ENCODE data around the gene KDR. TPM values are rescaled to one million over a fixed set of nuclear protein-coding genes. Genes with fewer than 3 reads are reported as not detected.

The KDR gene
- total RNA-seq, 1 experiment from 2014 or later, result not detected

GRCh38 chr4:55127521-55127920 is 2.1 kb upstream of the KDR start:
- DNase-seq, result no peak
- Histone ChIP-seq H3K4me3 (no peak overlapping the region), H3K9me3 (no peaks in the 10 kb centered on the region)

DNA sequence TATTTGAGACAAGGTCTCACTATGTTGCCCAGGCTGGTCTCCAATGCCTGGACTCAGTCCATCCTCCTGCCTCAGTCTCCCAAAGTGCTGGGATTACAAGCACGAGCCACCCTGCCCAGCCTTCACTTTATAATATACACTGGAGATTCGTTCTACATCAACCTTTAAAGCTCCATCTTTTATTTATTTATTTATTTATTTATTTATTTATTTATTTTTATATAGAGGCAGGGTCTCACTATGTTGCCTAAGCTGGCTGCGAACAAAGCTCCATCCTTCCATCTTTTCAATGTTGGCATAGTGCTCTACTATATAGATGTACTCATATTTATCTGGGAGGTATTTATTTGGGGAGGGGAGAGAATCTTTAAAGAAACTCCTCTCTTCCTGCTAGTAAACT is 1.7 kb upstream of the KDR start:
- H3K9me3 ChIP-seq, result no peaks in the 10 kb centered on the region
- H3K36me3 ChIP-seq, result no peaks in the 10 kb centered on the region
- H3K4me3 ChIP-seq, result no peak overlapping the region
- no peaks in the 10 kb centered on the region for H3K27me3 ChIP-seq
- no peak for DNase-seq

More at GRCh38 chr4:55127521-55127920, 2.1 kb upstream of the KDR start:
- Histone ChIP-seq H3K27me3 (no peaks in the 10 kb centered on the region), H3K36me3 (no peaks in the 10 kb centered on the region)

- Histone ChIP-seq H3K4me3 (peak overlapping the region; percentile 45), H3K27me3 (no peaks in the 10 kb centered on the region), H3K9me3 (no peaks in the 10 kb centered on the region), H3K36me3 (no peaks in the 10 kb centered on the region)
- peak; percentile 9 for DNase-seq
Measured at GRCh38 chr4:55125763-55126541, 557 bp upstream of the KDR start.

DNA sequence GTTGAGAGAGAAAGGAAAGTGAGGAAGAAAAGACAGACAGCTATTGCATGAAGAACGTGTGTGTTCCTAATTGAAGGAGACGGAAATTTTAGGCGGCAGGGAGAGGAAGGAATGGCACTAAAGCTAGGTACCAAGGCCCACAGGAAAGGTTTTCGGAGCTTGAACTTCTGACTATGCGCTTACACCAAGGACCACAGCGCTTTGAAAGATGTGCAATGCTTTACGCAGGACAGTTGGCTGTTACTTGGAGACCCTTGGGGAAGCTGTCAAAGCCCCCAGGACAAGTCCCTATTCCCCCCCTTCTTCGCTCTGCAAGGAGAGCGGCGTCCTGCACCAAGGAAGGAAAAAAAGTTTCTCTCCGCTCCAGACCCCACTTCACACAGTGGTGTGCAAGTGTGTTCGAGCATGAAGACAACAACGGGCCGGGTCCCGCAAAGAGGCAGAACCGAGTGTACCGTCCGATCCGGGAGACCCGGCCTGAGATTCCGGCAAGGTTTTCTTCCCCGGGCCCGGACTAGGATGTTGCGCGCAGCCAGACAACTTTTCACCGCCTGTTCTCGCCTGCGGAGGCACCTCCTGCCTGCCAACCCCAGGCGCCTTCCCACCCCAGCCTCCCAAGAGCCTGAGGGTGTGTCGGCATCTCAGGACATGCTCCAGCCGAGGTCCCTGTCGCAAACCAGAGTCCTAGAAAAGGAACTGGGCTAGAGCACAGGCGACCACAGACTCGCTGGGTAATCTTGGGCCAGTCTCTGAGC is 896 bp downstream of the KDR start:
- DNase-seq, result no peak
- Histone ChIP-seq H3K9me3 (no peaks in the 10 kb centered on the region), H3K36me3 (no peaks in the 10 kb centered on the region), H3K4me3 (no peak overlapping the region), H3K27me3 (no peaks in the 10 kb centered on the region)

DNA sequence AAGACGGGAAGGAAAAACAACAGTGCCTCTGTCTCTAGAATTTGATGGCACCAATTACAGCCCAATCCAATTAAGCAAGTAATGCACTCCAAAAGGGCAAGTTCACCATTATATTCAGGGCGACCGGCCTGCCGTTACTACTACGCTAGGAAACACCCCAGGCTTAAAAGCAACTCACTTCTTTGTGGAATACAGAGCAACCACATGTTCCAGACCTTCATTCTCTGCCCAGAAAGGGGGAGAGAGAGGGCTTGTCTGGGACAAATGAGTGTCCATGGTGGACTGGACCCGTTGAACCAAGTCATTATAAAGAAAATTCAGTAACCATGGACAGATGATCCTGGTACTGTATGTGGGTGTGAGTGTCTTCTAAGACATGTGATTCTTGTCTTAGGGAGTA is 1.6 kb downstream of the KDR start:
- Histone ChIP-seq H3K36me3 (no peaks in the 10 kb centered on the region), H3K27me3 (no peaks in the 10 kb centered on the region), H3K9me3 (no peaks in the 10 kb centered on the region), H3K4me3 (no peak overlapping the region)
- DNase-seq, result no peak

DNA sequence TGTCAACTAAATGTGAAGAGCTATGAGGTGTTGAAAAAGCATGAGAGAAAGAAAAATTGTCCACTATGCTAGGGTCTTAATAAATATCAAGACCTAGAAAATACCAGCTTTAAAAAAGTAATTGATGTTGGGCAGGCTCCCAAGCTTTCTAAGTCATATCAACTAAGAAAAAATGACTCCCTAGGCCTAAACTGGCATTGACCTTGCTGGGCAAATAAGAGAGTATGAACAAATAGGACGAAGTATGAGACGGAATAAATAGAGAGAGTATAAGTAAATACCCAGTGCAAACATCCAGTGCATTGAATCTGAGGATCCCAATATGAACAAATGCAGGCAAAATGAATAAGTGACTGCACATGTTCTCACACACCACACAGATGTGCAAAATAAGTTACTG is 3.2 kb downstream of the KDR start:
- Histone ChIP-seq H3K36me3 (no peaks in the 10 kb centered on the region), H3K4me3 (no peak overlapping the region), H3K27me3 (no peaks in the 10 kb centered on the region), H3K9me3 (no peaks in the 10 kb centered on the region)
- DNase-seq, result no peak

GRCh38 chr4:55121246-55121645 is 4.1 kb downstream of the KDR start:
- no peaks in the 10 kb centered on the region for H3K9me3 ChIP-seq
- no peaks in the 10 kb centered on the region for H3K36me3 ChIP-seq
- no peak overlapping the region for H3K4me3 ChIP-seq
- no peaks in the 10 kb centered on the region for H3K27me3 ChIP-seq
- DNase-seq, result no peak

- no peak for DNase-seq
- H3K36me3 ChIP-seq, result no peaks in the 10 kb centered on the region
- no peak overlapping the region for H3K4me3 ChIP-seq
- no peaks in the 10 kb centered on the region for H3K9me3 ChIP-seq
- no peaks in the 10 kb centered on the region for H3K27me3 ChIP-seq
Measured at GRCh38 chr4:55118397-55118796, 7.0 kb downstream of the KDR start.

DNA sequence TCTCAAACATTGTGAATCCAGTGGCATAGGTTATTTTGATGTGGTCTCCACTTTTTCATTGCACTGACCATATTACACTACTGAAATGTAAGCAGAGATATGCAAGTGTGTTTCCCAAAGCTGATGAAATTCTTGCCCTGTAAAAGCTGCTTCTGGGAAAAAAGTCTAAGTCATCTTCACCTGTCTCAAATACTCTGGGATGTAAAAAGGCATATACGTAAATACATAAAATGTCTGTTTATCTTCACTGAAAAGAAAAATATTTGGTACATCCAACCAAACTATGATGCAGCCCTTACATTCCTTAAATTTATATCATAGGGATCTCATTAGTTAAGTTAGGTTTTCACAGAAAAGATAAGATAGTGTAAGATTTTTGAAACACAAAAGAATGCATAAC is 7.9 kb downstream of the KDR start:
- Histone ChIP-seq H3K9me3 (no peaks in the 10 kb centered on the region), H3K36me3 (no peaks in the 10 kb centered on the region), H3K4me3 (no peak overlapping the region), H3K27me3 (no peaks in the 10 kb centered on the region)
- no peak for DNase-seq

- no peak for DNase-seq
Measured at GRCh38 chr4:55116450-55116849, 8.9 kb downstream of the KDR start.

DNA sequence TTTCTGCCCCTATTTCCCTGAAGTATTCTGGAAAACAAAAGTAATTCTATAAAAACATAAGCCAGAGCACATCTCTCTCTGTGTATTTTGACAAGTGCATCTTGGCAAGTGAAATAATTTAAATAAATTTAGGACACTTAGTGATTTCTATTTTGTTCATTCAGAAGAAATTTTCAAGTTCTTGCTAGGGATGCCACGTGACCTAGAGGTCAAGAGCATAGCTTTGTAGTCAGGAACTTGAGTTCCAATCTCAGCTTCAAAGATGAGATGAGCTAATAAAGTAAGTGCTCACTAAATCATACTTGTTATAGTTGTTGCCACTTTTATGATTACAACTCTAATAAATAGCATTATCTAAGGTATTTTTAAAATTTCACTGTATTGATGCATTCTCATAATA is 13.8 kb downstream of the KDR start:
- H3K4me3 ChIP-seq, result no peak overlapping the region
- DNase-seq, result no peak
- H3K27me3 ChIP-seq, result no peaks in the 10 kb centered on the region
- H3K36me3 ChIP-seq, result no peaks in the 10 kb centered on the region
- H3K9me3 ChIP-seq, result no peaks in the 10 kb centered on the region

More at GRCh38 chr4:55116450-55116849, 8.9 kb downstream of the KDR start:
- Histone ChIP-seq H3K4me3 (no peak overlapping the region), H3K27me3 (no peaks in the 10 kb centered on the region), H3K36me3 (no peaks in the 10 kb centered on the region), H3K9me3 (no peaks in the 10 kb centered on the region)

DNA sequence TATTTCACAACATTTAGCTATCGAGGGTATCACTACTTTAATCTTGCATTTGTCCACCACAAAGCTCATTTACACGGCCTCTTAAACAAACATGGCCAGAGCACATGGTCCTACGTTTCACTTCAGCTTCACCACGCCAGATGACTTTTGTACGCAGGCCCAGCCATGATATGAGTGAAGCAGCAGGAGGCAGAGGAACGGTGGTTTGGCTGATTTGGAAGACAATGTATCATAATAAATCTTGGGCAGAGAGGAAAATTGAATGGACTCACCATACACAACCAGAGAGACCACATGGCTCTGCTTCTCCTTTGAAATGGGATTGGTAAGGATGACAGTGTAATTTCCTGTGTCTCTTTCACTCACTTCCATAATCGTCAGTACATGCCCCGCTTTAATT is 15.3 kb downstream of the KDR start:
- H3K27me3 ChIP-seq, result no peaks in the 10 kb centered on the region
- no peak overlapping the region for H3K4me3 ChIP-seq
- H3K36me3 ChIP-seq, result no peaks in the 10 kb centered on the region
- no peak for DNase-seq
- no peaks in the 10 kb centered on the region for H3K9me3 ChIP-seq

DNA sequence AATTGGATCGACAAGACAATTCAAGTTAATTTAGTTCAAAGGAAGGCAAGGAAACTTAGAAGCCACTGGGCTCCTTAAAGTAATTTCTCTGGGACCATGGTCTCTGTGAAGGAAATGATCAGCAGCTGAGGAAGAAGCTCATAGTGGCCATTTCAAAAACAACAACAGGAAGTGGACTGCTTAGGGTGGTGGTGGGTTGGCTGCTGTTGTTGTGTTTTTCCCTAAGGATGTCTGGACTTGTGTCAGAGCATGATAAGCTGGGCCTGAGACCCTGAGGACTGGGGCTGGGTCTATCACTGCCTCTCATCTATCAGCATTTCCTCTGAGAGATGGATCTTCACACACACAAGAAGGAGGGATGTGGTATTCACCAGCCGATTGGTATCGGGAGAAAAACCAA is 18.3 kb downstream of the KDR start:
- no peaks in the 10 kb centered on the region for H3K9me3 ChIP-seq
- DNase-seq, result no peak
- no peaks in the 10 kb centered on the region for H3K36me3 ChIP-seq
- H3K27me3 ChIP-seq, result no peaks in the 10 kb centered on the region
- H3K4me3 ChIP-seq, result no peak overlapping the region

GRCh38 chr4:55103224-55103623 is 22.2 kb downstream of the KDR start:
- DNase-seq, result no peak
- no peak overlapping the region for H3K4me3 ChIP-seq
- no peaks in the 10 kb centered on the region for H3K9me3 ChIP-seq
- H3K36me3 ChIP-seq, result no peaks in the 10 kb centered on the region
- H3K27me3 ChIP-seq, result no peaks in the 10 kb centered on the region

DNA sequence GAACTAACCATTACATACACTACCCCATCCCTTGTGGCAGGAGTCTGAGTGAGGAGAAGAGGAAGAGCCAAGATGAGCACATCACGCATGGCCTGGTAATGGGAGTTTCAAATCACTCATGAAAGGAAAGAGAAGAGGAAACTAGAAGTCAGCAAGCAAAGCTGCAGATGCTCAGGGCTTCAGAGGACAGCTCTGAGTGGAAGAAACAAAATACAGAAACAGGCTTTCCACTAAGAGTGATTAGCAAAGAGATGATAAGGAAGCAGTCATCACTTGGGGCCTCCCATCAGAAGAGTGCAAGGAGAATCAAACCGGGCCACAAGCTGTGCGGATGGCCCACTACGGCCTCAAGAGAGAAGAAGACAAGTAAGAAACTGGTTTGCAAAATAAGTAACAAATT is 25.6 kb downstream of the KDR start:
- Histone ChIP-seq H3K9me3 (no peaks in the 10 kb centered on the region), H3K36me3 (no peaks in the 10 kb centered on the region), H3K4me3 (no peak overlapping the region), H3K27me3 (no peaks in the 10 kb centered on the region)
- DNase-seq, result no peak

- Histone ChIP-seq H3K4me3 (no peak overlapping the region), H3K36me3 (no peaks in the 10 kb centered on the region), H3K9me3 (no peaks in the 10 kb centered on the region), H3K27me3 (no peaks in the 10 kb centered on the region)
- DNase-seq, result no peak
Measured at GRCh38 chr4:55098456-55099204, 26.8 kb downstream of the KDR start.

DNA sequence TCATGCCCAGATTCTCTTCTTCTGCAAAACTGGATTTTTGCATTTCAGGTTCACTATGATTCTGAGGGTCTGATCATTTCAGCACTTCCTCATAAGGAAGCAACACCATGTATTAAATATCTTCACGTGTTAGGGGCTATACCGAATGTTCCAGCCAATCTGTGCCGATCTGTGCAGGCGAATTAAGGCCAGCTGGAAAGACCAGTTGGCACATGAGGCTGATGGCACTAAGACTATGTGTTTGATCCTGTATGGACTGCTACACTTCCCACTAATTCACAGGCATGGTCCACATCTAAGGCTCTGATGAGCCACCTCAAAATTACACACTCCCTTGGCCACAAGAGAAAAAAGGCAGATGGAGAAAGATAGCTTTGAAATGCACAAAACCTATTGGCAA is 28.8 kb downstream of the KDR start:
- H3K36me3 ChIP-seq, result no peaks in the 10 kb centered on the region
- H3K9me3 ChIP-seq, result no peaks in the 10 kb centered on the region
- no peaks in the 10 kb centered on the region for H3K27me3 ChIP-seq
- no peak overlapping the region for H3K4me3 ChIP-seq
- no peak for DNase-seq
